HL-60 (cell line): Measurements from ENCODE around the gene ATP11A.

ENCODE experiments used
- GABPA ChIP-seq: IDR thresholded peaks from 2 replicates; pipeline ENCODE4 v1.6.1; 2012; ENCODE audit warnings: low read depth
- POLR2AphosphoS5 ChIP-seq: IDR thresholded peaks from 2 replicates; pipeline ENCODE4 v1.6.1; 2012; ENCODE audit warnings: low read depth
- TF ChIP-seq, protein P1 (sequence below): IDR thresholded peaks from one replicate; pipeline ENCODE4 v1.5.1; 2011; ENCODE audit warnings: low read length, control low read depth, inconsistent platforms; ENCODE audit not compliant: insufficient read depth
- TF ChIP-seq, protein P2 (sequence below): IDR thresholded peaks from 2 replicates; pipeline ENCODE4 v1.6.1; 2012; ENCODE audit warnings: low read depth; ENCODE audit not compliant: insufficient replicate concordance

DNA sequence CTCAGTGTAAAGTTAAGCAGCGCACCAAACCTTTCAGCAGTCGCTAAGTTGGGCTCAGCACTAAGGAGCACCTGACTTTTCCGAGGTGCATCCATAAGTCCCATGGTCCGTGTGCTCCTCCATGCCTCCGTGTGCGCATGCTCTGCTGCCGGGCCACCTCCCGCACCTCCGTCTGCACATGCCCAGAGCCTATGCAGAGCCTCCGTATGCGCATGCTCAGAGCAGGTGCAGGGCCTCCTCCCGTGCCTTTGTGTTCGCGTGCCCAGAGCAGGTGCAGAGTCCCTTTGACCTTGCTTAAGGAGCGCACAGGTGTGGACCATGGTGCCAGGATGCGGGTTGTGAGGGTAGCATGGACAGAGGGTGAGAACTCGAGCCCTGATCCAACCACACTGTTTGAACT lies 46.0 kb downstream of the ATP11A start:
- no peak for TF ChIP-seq GABPA
- TF ChIP-seq POLR2AphosphoS5, result no peak
- TF ChIP-seq, protein P1, sequence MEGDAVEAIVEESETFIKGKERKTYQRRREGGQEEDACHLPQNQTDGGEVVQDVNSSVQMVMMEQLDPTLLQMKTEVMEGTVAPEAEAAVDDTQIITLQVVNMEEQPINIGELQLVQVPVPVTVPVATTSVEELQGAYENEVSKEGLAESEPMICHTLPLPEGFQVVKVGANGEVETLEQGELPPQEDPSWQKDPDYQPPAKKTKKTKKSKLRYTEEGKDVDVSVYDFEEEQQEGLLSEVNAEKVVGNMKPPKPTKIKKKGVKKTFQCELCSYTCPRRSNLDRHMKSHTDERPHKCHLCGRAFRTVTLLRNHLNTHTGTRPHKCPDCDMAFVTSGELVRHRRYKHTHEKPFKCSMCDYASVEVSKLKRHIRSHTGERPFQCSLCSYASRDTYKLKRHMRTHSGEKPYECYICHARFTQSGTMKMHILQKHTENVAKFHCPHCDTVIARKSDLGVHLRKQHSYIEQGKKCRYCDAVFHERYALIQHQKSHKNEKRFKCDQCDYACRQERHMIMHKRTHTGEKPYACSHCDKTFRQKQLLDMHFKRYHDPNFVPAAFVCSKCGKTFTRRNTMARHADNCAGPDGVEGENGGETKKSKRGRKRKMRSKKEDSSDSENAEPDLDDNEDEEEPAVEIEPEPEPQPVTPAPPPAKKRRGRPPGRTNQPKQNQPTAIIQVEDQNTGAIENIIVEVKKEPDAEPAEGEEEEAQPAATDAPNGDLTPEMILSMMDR, result no peak
- TF ChIP-seq, protein P2, sequence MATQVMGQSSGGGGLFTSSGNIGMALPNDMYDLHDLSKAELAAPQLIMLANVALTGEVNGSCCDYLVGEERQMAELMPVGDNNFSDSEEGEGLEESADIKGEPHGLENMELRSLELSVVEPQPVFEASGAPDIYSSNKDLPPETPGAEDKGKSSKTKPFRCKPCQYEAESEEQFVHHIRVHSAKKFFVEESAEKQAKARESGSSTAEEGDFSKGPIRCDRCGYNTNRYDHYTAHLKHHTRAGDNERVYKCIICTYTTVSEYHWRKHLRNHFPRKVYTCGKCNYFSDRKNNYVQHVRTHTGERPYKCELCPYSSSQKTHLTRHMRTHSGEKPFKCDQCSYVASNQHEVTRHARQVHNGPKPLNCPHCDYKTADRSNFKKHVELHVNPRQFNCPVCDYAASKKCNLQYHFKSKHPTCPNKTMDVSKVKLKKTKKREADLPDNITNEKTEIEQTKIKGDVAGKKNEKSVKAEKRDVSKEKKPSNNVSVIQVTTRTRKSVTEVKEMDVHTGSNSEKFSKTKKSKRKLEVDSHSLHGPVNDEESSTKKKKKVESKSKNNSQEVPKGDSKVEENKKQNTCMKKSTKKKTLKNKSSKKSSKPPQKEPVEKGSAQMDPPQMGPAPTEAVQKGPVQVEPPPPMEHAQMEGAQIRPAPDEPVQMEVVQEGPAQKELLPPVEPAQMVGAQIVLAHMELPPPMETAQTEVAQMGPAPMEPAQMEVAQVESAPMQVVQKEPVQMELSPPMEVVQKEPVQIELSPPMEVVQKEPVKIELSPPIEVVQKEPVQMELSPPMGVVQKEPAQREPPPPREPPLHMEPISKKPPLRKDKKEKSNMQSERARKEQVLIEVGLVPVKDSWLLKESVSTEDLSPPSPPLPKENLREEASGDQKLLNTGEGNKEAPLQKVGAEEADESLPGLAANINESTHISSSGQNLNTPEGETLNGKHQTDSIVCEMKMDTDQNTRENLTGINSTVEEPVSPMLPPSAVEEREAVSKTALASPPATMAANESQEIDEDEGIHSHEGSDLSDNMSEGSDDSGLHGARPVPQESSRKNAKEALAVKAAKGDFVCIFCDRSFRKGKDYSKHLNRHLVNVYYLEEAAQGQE, result no peak
